GM10847 (cell line): ENCODE results near the gene PTPN7.

Source experiments
- POLR2A ChIP-seq: IDR thresholded peaks from 2 replicates; pipeline ENCODE4 v1.6.1; 2011; ENCODE audit not compliant: insufficient read length; ENCODE audit errors: extremely low read depth

Gene PTPN7

DNA sequence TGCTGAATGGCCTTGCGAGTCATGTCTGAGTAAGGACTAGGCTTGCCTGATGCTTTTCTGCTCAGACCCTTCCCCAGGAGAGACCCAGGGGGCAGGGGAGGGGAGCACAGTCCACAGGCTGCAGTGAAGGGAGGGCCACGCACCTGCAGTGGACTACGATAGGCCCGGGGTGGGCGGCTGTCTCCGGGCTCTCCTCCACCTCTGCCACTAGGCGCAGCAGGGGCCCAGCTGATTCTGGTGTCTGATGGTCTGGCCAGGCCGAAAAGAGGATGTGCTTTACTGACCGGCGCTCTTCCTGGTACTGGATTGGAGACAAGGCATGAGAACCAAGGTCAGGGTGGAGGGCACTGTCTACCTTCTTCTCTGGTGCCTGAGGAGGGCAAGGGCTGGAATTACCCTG is 8.0 kb downstream of the PTPN7 start:
- TF ChIP-seq POLR2A, result no peak

DNA sequence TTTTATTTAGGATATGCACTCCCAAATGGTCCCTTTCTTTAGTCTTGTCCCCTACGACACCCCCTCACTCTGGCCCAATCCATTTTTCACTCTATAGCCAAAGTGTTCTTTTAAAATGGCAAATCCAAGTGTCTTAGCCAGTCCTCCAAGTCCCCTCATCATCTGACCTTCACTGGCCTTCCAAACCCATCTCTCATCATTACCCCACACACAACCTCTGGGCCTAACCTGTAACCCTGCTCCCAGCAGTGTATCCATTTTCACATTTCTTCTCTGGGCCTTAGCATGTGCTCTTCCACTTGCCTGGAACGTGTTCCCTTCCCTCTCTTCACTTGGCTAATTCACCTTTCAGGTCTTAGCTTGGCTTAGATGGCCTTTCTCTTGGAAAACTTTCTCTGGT is 9.4 kb downstream of the PTPN7 start:
- no peak for TF ChIP-seq POLR2A

DNA sequence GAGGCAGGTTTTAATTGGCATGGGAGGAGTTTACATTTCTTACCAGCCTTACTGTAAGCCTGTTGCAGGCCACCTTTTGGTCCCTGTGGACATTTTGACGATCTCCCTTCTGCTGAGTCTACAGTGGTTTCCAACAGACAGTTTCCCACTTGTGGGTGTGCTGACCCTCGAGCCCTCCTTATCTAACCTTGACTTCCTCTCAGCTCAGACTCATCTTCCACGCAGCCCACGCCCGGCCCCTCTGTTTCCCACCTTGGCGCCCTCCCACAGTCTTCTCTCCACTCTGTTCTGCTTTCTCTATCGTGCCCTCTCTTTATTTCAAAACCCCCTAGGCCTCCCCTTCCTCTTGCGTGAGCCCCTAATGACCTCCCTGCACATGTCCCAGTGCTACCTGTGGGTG is 9.8 kb downstream of the PTPN7 start:
- no peak for TF ChIP-seq POLR2A

DNA sequence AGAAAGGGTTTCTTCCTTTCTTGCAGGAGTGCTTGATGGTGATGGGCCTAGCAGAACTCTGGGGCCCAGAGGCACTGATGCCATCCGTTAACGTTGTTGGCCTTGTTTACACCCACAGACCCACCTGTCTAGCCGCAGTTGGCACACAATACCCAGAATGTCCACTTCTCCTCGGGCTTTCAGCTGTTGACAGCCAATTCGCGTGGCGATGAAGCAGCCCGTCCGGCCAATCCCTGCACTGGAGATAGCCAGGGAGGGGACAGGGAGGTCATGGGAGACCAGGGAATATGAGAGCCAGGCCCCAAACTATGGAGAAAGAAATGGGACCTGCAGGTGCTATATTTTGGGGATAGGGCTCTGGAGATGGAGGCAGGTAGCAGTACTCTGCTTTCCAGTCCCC is 10.2 kb downstream of the PTPN7 start:
- no peak for TF ChIP-seq POLR2A

DNA sequence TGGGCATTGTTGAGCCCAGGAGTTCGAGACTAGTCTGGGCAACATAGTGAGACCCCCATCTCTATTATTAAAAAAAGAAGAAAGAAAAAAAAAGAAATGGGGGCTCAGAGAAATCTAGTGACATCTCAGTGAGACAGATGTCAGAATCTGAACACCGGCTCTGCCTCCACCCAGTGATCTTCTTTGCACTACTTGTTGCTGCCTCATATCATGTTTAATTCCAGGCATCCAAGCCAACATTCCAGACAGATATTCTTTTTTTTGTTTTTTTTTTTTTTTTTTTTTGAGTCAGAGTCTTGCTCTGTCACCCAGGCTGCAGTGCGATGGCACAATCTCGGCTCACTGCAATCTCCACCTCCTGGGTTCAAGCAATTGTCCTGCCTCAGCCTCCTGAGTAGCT is 10.8 kb downstream of the PTPN7 start:
- TF ChIP-seq POLR2A, result no peak

DNA sequence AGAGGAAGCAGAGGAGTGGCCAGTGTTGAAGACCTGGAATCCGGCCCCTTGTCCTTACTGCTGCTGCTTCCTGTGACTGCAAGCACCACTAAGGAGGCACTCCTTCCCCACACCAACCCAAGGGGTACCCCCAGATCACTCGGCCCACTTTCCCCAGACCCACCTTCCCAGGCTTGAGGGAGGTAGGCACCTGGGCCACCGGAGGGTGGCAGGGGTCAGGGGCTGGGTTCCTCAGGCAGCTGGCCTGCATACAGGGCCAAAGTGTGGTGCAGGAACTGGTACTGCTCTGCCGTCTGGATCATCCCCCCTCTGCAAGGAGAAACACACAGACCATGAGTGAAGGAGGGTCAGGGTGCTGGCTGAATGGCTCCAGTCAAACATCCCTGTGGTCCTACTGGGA is 12.0 kb downstream of the PTPN7 start:
- TF ChIP-seq POLR2A, result no peak

DNA sequence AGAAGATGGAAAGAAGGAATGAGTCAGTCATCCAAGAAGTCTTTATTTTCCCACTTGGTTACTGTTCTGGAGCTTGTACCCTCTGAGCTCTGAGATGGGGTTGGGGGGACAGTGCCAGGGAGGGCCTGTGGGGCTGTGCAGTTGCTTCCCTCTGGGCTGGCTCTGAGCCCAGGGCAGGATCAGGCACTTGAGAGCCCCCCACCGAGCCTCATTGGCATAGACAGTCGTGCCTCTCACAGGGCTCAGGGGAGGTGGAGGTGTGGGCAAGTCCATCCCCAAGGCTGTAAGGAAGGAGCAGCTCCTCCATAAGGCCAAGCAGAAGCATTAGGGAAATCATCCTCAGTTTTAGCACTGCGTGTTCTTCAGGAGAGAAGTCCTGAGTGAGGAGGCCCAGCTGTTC is 13.4 kb downstream of the PTPN7 start:
- no peak for TF ChIP-seq POLR2A

DNA sequence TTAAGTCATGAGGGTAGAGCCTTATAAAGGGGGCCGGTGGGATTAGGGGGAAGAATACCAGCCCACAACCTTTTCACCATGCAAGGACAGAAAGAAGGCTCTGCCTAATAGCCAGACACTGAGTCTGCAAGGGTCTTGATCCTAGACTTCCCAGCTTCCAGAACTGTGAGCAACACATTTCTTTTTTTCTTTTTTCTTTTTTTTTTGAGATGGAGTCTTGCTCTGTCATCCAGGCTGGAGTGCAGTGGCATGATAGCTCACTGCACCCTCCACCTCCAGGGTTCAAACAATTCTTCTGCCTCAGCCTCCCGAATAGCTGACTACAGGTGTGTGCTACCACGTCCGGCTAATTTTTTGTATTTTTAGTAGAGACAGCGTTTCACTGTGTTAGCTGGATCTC is 14.1 kb downstream of the PTPN7 start:
- no peak for TF ChIP-seq POLR2A

DNA sequence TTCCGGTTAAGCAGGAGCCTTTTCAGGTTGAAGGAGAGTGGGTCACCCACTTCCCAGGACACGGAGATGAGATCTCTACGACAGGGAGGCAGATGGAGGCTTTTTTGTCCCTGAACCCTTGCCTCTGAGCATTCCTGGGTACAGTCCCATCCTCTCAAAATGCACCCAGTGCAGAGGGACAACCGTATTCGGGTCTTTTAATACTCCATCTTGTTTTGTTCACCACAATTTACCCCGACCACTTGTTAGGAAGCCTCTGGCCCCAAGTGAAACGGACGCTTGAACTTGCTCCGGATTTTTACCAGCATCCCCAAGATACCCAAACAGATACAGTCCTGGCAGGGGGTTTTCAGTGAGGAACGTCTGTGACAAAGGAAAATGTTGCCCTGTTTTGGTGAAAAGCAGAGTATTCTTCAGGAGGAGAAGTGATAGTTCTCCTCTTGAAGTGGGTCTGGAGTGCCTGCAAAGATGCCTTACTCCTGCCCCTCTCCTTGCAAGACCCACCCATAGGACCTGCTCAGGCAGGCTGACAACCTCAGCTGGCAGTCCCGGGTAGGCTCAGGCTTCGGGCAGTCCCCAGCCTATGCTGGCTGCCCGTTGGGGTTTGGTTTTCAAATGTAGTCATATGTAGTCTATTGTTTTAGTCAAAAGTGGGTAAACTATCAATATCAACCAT is 15.2 kb downstream of the PTPN7 start:
- TF ChIP-seq POLR2A, result no peak

DNA sequence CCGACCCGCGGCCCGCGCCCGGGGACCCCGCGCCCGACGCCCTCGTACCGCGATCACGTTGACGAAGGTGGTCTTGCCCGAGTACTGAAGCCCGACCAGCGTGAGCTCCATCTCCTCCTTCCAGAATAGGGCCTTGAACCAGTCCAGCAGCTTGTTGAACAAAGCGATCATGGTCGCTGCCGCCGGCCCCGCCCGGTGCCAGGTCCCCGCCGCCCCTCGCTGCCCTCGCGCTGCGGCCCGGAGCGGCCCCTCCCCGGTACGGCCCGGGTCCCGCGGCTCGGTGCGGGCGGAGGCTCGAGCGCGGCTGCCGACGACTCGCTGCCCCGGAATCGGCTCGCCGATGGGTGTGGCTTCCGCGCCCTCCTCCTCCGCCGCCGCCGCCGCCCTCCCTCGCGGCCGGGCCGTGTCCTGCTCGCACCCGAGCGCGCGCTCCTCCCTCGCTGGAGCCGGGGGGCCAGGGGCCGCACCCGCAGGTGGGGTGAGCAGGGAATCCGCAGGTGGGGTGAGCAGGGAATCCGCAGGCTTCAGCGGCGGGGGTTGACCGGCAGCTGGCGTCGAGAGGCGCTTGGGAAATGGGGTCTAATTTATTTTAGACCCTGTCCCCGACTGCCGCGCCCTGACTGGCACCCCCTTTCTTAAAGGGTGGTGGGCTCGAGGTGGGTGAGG is 15.9 kb downstream of the PTPN7 start, which contains the start of gene ARL8A:
TSS of gene ARL8A (minus strand) at position 336 of the 666 bp plus-strand sequence. CDS start at position 171, 165 bp downstream.
- no peak for TF ChIP-seq POLR2A

DNA sequence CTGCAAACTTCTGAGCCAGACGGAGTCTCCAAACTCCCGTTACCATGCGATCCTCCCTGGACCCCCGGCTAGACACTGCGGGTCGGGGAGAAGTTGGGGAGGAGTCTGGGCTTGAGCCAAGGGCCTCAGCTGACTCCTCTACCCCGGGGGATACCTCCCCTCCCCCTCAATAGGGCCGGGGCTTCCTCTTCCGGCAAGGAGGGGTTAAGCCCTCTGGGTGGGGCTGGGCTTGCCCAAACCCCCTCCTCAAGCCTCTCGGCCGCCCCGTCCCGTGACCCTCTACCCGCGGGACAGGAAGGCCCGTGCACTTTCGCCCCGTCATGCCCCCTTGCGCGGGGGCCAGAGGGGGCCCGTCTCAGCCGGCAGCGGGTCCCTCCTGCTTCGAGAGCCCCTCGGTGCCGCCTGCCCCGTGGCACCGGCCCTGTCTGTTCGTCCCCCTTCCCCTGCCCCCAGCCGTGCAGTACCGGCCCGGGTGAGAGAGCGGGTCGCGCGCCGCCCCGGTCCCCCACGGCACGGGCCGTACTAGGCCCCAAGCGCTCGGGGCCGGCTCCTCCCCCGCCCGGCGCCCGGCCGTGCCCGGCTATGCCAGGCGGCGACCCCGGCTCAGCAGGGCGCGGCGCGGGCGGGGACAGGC is 16.5 kb downstream of the PTPN7 start:
- TF ChIP-seq POLR2A, result no peak

DNA sequence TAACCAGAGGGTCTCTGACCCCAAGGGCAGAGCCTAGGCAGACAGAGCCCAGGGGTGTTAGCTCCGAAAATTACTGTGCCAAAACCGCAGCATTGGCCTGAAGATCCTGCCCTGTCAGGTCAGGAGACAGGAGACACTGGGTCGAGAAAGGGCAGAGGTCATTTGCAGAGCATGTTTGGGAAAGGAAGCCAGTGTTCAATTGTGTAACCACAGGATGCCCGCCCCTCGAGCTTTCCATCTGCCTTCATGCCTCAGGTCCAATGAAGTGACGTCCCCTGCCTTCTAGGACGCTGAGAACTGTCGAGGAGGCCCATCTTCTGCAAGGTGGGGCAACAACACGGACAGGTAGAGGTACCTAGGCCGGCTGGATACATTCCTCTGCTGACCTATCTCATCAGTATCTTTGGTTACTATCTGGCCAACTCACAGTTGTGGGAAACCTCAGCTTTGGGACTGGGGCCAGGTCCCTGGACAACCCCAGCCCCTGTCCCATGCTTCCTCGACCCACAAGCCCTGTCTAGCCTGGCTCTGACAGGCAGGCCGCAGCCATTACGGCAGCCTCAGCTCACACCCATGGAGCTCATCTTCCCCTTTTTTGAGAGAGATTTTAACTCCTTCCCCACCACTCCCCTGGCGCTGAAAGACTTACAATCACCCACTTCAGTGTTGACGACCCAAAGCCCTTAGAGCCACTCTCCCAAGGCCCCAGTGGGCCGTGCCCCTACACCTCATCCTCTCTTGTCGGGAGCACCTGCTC is 17.2 kb downstream of the PTPN7 start:
- TF ChIP-seq POLR2A, result no peak

DNA sequence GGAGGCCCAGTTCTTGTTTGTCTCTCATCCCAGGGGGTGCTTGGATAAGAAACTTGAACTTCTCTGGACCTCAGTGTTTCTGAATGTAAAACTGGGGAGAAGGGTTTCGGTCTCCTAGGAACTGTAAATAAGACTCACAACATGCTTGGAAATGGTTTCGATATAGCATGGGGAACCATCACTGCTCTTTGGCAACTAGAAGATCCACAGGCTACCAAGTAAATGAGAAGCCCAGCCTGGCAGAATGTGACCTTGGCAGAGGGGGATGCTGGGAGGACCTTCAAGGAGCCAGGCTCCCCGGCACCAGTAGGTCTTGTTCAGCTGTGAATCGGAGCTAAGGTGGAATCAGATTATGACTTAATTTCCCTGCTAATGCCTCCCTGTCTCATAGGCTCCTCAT is 19.6 kb downstream of the PTPN7 start:
- no peak for TF ChIP-seq POLR2A

DNA sequence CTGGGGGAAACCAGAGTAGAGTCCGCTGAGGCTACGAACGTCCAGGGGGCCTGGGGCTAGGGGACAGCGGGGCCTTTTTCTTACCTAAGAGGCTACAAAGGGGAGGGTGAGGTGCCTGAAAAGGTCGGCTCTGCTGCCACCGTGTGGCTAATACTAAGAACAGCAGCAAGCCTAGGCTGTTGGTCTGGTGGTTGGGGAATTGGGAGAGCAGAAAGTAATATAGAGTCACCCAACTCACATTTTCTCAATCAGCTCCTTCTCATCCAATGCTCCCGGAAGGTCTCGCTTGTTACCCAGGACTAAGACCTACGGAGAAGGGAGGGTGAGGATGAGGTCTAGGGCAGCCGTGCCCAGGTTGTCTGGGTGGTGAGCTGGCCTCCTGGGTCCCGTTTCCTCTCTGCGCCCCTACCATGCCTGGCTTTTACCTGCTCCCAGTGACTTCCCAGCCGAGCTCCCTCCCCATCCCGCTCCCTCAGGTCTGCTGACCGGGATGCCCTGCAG is 25.1 kb downstream of the PTPN7 start:
- no peak for TF ChIP-seq POLR2A

DNA sequence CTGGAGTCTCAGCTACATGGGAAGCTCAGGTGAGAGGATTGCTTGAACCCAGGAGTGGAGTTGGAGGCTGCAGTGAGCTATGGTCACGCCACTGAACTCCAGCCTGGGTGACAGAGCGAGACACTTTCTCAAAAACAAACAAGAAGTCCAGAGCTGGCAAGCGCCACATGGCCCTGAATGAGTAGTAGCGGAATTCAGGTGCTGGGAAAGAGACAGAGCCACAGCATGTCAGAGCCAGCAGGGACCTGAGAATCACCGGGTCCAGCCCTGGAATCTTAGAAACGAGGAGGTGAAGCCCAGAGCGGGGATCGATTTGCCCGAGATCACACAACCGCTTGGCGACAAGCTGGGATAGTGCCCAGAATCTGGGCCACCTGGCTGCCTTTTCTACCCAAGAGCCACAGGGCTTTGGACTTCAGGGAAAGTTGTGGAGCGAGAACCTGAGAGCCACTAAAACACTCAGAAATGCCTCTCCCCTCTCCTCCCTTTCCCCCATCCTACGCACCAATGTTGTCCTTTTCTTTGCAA is 25.7 kb downstream of the PTPN7 start:
- no peak for TF ChIP-seq POLR2A
